Measurements from ENCODE around the gene OR52A1.

- no peak for TF ChIP-seq POLR2AphosphoS5 (IDR thresholded peaks at IDR 0.05; ENCODE audit: borderline replicate concordance, low read depth, low read length)
- TF ChIP-seq FOXP2 (optimal IDR thresholded peaks at IDR 0.05; ENCODE audit: control extremely low read depth, extremely low read length, insufficient read depth) = no peak
- no peak for TF ChIP-seq EZH2 (IDR thresholded peaks at IDR 0.05)
These were observed 25.1 kb downstream of the OR52A1 start for GRCh38 chr11:5129457-5129877.

All from SK-N-MC (cell line).